ENCODE measurements around the gene IAPP. TPM values are rescaled to one million over a fixed set of nuclear protein-coding genes. Genes with fewer than 3 reads are reported as not detected.
"Not testable (repeated sequence)": the region's sequence is repeated elsewhere in the genome, so short reads cannot be mapped to it uniquely, and the experiment has no call there.

The IAPP gene
- total RNA-seq, 4 donors from 2014 or later, result not detected

DNA sequence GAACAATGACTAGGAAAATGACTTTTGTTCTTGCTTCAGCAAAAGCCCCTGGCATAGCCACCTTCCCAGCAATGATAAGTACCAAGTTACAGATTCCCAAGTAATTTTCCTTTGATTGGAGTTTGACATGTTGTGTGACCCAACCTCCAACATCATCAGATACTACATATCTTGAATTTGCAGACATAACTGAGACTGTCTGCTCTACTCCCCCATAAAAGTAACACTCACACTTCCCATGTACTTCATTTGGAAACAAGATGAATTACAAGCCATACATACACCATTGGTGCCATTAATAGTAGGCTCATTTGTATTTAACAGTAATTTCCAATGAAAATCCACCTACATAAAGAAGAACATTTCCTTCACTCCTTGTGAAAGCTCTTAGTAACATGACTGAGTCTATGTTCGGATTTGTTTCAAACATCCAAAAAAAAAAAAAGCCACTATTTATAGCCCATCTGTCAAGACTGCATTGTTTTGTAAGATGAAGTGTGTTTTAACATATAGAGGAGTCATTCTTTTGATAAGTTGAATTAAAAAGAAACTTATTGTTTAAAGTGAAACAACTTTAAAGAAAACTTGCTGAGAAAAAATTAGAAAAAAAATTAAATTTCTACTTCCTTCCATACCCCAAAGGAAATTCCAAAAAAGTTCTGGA, 26.0 kb upstream of the IAPP start:
- ATAC-seq (no peak), DNase-seq (no peak)
- Histone ChIP-seq H3K9me3 (no peaks in the 10 kb centered on the region), H3K36me3 (no peaks in the 10 kb centered on the region), H3K4me3 (no peak overlapping the region), H3K27ac (no peak overlapping the region), H3K4me1 (no peaks in the 10 kb centered on the region), H3K27me3 (no peaks in the 10 kb centered on the region)
- intact Hi-C loops (cut with DNase I; ENCODE audit: low total_unique reads), result no loop called here
- in situ Hi-C loops (cut with MboI; ENCODE audit: low sequenced_read_pairs in 4 of 4), result loop anchor here in 1 of 4 donors (25.0 kb wide), 1 partner anchor 109 kb away; no protein-coding TSS in a partner anchor
- TF ChIP-seq, protein P1, sequence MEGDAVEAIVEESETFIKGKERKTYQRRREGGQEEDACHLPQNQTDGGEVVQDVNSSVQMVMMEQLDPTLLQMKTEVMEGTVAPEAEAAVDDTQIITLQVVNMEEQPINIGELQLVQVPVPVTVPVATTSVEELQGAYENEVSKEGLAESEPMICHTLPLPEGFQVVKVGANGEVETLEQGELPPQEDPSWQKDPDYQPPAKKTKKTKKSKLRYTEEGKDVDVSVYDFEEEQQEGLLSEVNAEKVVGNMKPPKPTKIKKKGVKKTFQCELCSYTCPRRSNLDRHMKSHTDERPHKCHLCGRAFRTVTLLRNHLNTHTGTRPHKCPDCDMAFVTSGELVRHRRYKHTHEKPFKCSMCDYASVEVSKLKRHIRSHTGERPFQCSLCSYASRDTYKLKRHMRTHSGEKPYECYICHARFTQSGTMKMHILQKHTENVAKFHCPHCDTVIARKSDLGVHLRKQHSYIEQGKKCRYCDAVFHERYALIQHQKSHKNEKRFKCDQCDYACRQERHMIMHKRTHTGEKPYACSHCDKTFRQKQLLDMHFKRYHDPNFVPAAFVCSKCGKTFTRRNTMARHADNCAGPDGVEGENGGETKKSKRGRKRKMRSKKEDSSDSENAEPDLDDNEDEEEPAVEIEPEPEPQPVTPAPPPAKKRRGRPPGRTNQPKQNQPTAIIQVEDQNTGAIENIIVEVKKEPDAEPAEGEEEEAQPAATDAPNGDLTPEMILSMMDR (IDR thresholded peaks at IDR 0.05 in 4 of 5, conservative IDR thresholded peaks at IDR 0.05 in 1 of 5), result no peak
- no peak for TF ChIP-seq POLR2A (IDR thresholded peaks at IDR 0.05)

DNA sequence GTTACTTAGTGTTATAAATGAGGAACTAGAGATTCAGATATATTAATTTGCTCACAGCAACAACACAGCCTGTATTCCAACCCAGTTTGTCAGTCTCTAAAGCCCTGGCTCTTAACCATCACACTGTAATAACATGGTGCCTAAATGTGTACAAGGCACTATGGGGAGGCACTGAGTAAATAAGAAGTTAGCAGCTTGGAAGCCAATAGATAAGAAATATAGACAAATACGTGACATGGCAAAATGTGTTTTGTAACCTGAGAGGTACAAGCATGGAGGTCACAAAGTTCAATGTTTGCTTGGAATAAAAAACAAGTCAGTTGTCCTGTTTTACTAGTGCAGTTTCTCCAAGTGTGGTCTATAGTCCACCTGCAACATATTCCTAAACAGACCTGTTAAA, 21.7 kb upstream of the IAPP start:
- no peak overlapping the region for H3K4me3 ChIP-seq
- no peaks in the 10 kb centered on the region for H3K36me3 ChIP-seq
- in situ Hi-C loops (cut with MboI; ENCODE audit: low sequenced_read_pairs in 4 of 4), result no loop called here
- H3K27me3 ChIP-seq, result no peaks in the 10 kb centered on the region
- H3K27ac ChIP-seq, result no peak overlapping the region
- no peak for TF ChIP-seq POLR2A (IDR thresholded peaks at IDR 0.05)
- TF ChIP-seq, protein P1 (IDR thresholded peaks at IDR 0.05 in 4 of 5, conservative IDR thresholded peaks at IDR 0.05 in 1 of 5), result no peak
- H3K9me3 ChIP-seq, result no peaks in the 10 kb centered on the region
- intact Hi-C loops (cut with DNase I; ENCODE audit: low total_unique reads), result no loop called here
- DNase-seq (no peak), ATAC-seq (no peak)
- no peaks in the 10 kb centered on the region for H3K4me1 ChIP-seq

DNA sequence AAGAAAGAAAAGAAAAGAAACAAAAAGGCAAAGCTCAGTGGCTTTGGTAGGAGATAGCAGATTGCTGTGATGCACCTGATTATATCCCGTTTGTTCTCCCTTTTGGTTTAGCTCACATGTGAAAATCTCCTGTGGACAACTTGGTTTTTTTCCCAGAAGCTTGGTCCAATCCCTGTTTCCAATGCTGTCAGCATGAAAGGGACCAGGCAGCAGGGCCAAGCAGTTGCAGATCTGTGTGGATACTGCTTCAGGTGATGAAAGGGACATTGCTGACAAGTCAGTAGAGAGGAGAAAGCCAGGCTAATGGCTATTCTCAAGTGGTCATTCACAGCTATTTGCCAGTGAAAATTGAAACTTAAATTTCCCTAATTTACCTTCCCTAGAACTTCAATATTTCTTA, 19.2 kb upstream of the IAPP start:
- ATAC-seq (no peak), DNase-seq (no peak)
- Histone ChIP-seq H3K36me3 (no peaks in the 10 kb centered on the region), H3K9me3 (no peaks in the 10 kb centered on the region), H3K27ac (no peak overlapping the region), H3K4me1 (no peaks in the 10 kb centered on the region), H3K4me3 (no peak overlapping the region), H3K27me3 (no peaks in the 10 kb centered on the region)
- intact Hi-C loops (cut with DNase I; ENCODE audit: low total_unique reads), result no loop called here
- no peak for TF ChIP-seq POLR2A (IDR thresholded peaks at IDR 0.05)
- TF ChIP-seq, protein P1 (IDR thresholded peaks at IDR 0.05 in 4 of 5, conservative IDR thresholded peaks at IDR 0.05 in 1 of 5), result no peak
- in situ Hi-C loops (cut with MboI; ENCODE audit: low sequenced_read_pairs in 4 of 4), result no loop called here

DNA sequence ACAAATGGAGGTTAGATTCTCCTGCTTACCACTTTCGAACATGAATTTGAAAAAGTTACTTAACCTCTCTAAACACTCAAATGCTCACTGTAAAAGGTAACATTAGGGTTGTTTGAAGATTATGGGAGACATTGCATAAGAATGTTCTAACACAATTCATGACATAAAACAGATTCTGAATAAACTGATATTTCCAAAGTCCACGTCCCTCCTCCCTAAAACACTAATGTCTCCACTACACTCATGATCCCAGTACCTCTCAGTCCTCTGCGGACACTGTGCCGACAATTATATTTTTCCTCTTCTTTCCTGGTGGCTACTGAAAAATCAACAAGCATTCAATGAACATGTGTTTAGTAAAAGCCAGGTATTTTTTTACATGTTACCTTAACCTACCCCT, 18.8 kb upstream of the IAPP start:
- no peaks in the 10 kb centered on the region for H3K36me3 ChIP-seq
- no peaks in the 10 kb centered on the region for H3K4me1 ChIP-seq
- no peak for ATAC-seq
- no peaks in the 10 kb centered on the region for H3K27me3 ChIP-seq
- in situ Hi-C loops (cut with MboI; ENCODE audit: low sequenced_read_pairs in 4 of 4), result no loop called here
- no peaks in the 10 kb centered on the region for H3K9me3 ChIP-seq
- no peak overlapping the region for H3K4me3 ChIP-seq
- intact Hi-C loops (cut with DNase I; ENCODE audit: low total_unique reads), result no loop called here
- H3K27ac ChIP-seq, result no peak overlapping the region
- TF ChIP-seq, protein P1 (IDR thresholded peaks at IDR 0.05 in 4 of 5, conservative IDR thresholded peaks at IDR 0.05 in 1 of 5), result no peak
- no peak for TF ChIP-seq POLR2A (IDR thresholded peaks at IDR 0.05)
- DNase-seq, result no peak

DNA sequence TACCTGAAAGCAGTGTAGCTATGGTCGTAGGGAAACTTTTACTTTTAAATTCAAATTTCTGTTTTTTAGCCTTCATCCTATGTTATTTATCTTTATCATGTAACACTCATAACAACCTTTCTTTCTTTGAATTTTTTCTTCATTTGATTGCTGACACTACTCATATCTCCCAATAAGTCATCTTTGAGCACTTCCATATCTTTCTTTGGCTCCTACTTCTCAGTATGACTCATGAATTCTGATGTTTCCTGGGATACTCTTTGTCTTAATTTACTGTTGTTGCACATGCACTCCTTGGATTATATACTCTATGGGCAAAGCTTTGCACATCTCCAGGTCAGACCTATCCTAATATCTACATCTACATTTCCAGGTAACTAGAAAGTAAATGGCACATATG, 18.1 kb upstream of the IAPP start:
- in situ Hi-C loops (cut with MboI; ENCODE audit: low sequenced_read_pairs in 4 of 4) (no loop called here), intact Hi-C loops (cut with DNase I; ENCODE audit: low total_unique reads) (no loop called here)
- Histone ChIP-seq H3K4me1 (no peaks in the 10 kb centered on the region), H3K9me3 (no peaks in the 10 kb centered on the region), H3K27me3 (no peaks in the 10 kb centered on the region), H3K27ac (no peak overlapping the region), H3K4me3 (no peak overlapping the region), H3K36me3 (no peaks in the 10 kb centered on the region)
- ATAC-seq (no peak), DNase-seq (no peak)
- TF ChIP-seq POLR2A (IDR thresholded peaks at IDR 0.05), result no peak
- TF ChIP-seq, protein P1 (IDR thresholded peaks at IDR 0.05 in 4 of 5, conservative IDR thresholded peaks at IDR 0.05 in 1 of 5), result no peak

DNA sequence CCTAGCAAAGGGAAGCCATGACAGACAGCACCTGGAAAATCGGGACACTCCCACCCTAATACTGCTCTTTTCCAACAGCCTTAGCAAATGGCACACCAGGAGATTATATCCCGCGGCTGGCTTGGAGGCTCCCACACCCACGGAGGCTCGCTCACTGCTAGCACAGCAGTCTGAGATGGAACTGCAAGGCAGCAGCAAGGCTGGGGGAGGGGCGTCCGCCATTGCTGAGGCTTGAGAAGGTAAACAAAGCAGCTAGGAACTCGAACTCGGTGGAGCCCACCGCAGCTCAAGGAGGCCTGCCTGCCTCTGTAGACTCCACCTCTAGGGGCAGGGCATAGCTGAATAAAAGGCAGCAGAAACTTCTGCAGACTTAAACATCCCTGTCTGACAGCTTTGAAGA, 12.1 kb upstream of the IAPP start:
- H3K4me3 ChIP-seq; in situ Hi-C loops (cut with MboI; ENCODE audit: low sequenced_read_pairs in 4 of 4); ATAC-seq; H3K9me3 ChIP-seq; intact Hi-C loops (cut with DNase I; ENCODE audit: low total_unique reads); H3K27me3 ChIP-seq; H3K4me1 ChIP-seq; H3K36me3 ChIP-seq; DNase-seq; H3K27ac ChIP-seq: not testable (repeated sequence)
